GM21576 (cell line): Measurements from ENCODE around the gene TMEM116.
"Not testable (repeated sequence)": the region's sequence is repeated elsewhere in the genome, so short reads cannot be mapped to it uniquely, and the experiment has no call there.

Experiments
- ATAC-seq: cut with Tn5 transposase; IDR thresholded peaks from one replicate; pipeline ENCODE4 v1.9.1; 2021; ENCODE audit warnings: mild to moderate bottlenecking, moderate library complexity; ENCODE audit not compliant: unreplicated experiment

Gene TMEM116

GRCh38 chr12:112012775-112013600 lies at the start of gene TMEM116, which contains the start of gene ERP29:
Gene TMEM116 (minus strand): TSS chr12:112013165. CDS start chr12:112005270, 7,895 bp downstream.
Gene ERP29 (plus strand): TSS chr12:112013426. CDS start chr12:112013466, 40 bp downstream.
- peak; percentile 61 for ATAC-seq

- no peak for ATAC-seq
These were observed 48.2 kb upstream of the TMEM116 start for GRCh38 chr12:112061137-112061536.

GRCh38 chr12:112049351-112049750 lies 36.4 kb upstream of the TMEM116 start:
- no peak for ATAC-seq

- ATAC-seq = no peak
These were observed 33.0 kb upstream of the TMEM116 start for GRCh38 chr12:112046003-112046402.

DNA sequence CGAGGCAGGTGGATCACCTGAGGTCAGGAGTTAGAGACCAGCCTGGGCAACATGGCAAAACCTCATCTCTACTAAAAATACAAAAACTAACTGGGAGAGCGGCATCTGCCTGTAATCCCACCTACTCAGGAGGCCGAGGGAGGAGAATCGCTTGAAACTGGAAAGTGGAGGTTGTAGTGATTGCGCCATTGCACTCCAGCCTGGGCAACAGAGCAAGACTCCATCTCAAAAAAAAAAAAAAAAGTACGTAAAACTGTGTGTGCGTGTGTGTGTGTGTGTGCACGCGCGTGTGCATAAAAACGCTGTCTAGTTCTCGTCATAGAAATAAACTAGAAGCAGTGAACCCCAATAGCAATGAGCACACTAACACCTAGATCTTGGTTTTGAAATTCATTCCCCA lies 23.6 kb upstream of the TMEM116 start:
- ATAC-seq = not testable (repeated sequence)

GRCh38 chr12:112035219-112035785 lies 22.3 kb upstream of the TMEM116 start:
- ATAC-seq = no peak

DNA sequence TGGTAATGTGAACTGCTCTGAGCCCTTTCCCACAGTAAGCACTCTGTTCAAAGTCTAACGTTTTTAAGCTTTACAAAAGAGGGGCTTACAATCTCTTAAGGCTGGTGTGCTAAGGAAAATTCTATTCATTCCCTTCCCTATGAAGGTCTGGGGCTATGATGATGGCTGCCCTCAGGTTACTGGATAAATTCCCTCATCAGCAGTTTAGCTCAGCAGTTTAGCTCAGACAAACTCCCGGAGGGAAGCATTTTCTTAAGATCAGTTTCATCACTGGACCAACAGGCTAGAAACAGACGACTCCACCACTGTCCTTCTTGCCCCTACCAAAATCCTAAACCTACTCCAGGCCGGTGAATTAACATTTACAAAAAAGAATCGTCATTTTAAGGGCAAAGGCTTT lies 19.3 kb upstream of the TMEM116 start:
- no peak for ATAC-seq

GRCh38 chr12:112031472-112031871 lies 18.5 kb upstream of the TMEM116 start:
- no peak for ATAC-seq

DNA sequence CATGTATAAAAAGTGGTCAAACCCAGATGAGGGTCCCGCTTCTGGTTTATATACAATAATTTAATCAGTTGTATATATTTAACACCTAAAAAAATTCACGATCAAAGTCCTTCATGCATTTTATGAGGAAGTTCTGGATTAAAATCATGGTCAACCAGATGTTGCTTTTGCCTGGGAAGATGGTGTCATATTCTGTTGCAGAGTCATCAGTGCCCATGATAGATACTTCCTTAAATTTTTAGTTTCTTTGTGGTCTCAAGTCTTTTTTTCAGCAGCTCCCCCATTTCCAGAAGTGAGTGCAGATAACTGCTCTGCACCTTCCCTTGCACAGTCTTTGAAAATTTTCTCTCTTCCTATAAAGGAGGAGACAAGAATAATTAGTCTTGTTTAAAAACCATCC lies 16.3 kb upstream of the TMEM116 start:
- ATAC-seq = no peak

- no peak for ATAC-seq
These were observed 12.9 kb upstream of the TMEM116 start for GRCh38 chr12:112025808-112026375.

- no peak for ATAC-seq
These were observed 10.9 kb upstream of the TMEM116 start for GRCh38 chr12:112023759-112024396.

DNA sequence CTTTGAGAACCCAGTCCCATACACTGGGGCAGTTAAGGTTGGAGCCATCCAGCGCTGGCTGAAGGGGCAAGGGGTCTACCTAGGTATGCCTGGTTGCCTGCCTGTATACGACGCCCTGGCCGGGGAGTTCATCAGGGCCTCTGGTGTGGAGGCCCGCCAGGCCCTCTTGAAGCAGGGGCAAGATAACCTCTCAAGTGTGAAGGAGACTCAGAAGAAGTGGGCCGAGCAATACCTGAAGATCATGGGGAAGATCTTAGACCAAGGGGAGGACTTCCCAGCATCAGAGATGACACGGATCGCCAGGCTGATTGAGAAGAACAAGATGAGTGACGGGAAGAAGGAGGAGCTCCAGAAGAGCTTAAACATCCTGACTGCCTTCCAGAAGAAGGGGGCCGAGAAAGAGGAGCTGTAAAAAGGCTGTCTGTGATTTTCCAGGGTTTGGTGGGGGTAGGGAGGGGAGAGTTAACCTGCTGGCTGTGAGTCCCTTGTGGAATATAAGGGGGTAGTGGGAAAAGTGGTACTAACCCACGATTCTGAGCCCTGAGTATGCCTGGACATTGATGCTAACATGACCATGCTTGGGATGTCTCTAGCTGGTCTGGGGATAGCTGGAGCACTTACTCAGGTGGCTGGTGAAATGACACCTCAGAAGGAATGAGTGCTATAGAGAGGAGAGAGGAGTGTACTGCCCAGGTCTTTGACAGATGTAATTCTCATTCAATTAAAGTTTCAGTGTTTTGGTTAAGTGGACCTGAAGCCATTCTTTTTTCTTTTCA lies 9.5 kb upstream of the TMEM116 start:
- no peak for ATAC-seq

DNA sequence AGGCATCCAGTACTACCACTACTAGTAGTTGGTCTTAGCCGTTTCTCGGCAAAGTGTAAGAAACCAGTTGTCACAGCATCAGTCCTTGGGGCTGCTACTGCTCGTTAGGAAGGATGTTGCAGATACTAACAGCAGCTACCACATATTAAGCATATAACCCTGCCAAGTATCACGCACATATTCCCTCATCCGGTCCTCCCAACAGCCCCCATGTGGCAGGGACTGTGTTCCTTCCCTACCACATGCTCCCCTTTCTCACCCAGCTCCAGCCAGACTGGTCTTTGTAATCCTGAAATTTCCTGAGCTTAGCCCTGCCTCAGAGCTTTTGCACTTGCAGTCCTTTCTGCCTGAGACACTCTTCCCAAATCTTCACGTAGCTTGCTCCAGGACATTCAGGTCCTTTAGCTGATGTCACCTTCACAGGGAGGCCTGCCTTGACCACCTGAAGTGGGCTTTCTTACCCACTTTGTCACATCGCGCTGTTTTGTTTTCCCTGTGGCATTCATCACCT lies 8.0 kb upstream of the TMEM116 start:
- no peak for ATAC-seq

DNA sequence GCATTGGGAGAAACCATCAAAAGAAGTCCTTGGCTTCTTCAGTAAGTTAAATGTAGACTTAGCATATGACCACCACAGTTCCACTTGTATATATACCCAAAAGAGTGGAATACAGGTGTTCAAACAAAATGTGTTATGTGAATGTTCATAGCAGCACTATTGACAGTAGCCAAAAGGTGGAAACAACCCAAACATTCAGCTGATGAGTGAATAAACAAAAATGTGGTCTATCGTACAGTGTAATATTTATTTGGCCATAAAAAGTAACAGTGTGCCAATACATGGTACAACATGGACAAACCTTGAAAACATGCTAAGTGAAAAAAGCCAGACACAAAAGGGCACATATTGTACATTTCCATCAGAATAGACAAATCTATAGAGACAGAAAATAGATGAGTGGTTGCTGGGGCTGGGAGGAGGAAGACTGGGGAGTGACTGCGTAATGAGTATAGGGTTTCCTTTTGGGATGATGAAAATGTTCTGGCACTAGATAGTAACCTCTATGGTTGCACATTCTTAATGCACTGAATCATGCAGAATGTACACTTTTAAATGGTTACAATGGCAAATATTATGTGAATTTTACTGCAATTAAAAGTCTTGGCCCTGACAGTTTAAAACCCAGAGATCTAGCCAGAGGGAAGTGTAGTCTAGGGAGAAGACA lies 5.7 kb upstream of the TMEM116 start:
- no peak for ATAC-seq

GRCh38 chr12:112017041-112017440 lies 4.1 kb upstream of the TMEM116 start:
- ATAC-seq = no peak

GRCh38 chr12:112015938-112016337 lies 3.0 kb upstream of the TMEM116 start:
- no peak for ATAC-seq

GRCh38 chr12:112013601-112014402 lies 837 bp upstream of the TMEM116 start:
- peak; percentile 27 for ATAC-seq

DNA sequence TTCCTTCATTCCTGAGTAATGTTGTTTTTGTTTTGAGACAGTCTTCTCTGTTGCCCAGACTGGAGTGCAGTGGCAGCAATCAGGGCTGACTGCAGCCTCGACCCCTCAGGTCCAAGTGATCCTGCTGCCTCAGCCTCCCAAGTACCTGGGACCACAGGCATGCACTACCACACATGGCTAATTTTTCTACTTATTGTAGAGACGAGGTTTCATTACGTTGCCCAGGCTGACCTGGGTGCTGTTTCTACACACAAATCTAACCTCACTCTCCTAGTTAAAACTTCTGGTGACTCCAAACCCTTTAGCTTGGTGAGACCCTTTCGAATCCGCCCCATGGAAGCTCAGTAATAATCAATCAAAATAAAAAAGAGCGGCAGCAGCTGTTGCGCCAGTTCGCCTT lies 1.3 kb downstream of the TMEM116 start:
- ATAC-seq = no peak
